ENCODE measurements around the gene SLC6A19.

The SLC6A19 gene

DNA sequence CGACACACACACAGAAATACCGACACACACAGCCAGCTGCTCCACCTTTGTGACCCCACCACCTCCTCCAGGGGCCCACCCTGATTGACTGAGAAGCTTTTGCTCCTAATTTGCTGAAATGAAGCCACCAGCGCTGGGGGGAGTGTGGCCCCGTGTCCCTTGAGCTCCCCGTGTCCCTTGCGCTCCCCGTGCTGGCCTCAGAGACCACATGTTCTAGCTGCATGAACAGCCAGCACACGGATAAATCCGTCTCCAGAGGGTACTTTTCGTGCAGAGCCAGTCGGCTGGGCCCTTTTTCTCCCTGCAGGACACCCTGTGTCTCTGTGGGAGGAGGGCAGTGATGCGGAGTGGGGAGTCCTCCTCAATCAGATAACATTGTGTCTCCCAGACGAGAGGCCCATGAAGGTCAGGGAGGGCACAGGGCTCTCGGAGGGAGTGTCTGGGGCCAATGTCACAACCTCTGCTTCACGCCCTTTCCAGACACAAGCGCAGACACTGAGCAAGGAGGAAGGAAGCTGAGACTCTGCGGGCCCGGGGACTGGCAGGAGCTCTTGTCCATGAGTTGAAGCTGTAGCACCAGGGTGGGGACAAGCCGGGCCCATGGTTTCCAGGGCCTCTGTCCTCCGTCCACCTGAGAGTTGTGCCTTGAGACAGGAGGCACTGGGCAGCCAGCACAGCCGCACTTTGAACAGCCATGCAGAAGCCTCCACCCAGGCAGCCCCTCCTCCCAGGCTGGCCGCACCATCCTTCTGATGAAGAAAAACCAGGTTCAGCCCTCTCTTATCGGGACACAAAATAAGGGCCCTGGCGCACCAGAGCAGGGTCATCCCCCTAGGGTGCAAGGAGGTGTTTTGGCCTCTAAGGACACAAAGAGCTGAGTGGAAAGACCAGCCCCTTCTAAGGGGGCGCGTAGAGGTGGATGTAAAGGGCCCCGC is 36.4 kb upstream of the SLC6A19 start:
- DNase-seq: no peak

DNA sequence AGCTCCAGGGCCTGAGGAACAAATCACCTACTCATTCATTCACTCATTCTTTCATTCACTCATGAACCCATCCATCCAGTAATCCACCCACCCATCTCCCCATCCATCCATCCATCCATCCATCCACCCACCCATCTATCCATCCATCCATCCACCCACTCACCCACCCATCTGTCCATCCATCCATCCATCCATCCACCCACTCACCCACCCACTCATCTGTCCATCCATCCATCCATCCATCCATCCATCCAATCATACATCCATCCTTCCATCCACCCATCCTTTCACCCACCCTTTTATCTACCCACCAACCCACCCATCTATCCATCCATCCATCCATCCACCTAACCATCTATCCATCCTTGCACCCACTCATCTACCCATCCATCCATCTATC is 35.5 kb upstream of the SLC6A19 start:
- no peak for DNase-seq

DNA sequence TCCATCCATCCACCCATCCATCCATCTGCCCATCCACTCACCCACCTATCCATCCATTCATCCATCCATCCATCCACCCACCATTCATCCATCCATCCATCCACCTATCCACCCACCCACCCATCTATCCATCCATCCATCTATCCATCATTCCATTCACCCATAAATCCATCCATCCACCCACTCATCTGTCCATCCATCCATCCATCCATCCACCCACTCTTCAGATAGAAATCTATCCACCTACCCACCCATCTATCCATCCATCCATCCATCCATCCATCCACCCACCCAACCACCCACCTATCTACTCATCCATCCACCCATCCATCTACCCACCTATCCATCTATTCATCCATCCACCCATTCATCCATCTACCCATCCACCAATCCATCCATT is 35.0 kb upstream of the SLC6A19 start:
- DNase-seq: no peak

DNA sequence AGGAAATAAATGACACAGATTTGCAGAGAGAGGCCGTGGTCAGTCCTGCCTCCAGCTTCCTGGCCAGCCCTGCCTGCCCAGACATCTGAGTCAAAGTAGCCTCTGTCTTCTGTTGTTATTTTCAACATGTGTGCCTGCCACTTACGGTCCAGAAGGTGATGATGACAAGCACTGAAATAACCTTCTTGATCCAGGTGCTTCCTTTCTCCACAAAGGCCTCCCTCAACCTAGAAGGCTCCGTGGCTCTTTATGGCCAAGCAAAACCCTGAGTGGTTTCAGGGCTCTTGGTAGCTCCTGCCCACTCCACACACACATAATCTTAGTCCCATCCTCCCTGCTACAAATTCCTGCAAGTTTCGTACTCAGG is 34.1 kb upstream of the SLC6A19 start:
- no peak for DNase-seq

DNA sequence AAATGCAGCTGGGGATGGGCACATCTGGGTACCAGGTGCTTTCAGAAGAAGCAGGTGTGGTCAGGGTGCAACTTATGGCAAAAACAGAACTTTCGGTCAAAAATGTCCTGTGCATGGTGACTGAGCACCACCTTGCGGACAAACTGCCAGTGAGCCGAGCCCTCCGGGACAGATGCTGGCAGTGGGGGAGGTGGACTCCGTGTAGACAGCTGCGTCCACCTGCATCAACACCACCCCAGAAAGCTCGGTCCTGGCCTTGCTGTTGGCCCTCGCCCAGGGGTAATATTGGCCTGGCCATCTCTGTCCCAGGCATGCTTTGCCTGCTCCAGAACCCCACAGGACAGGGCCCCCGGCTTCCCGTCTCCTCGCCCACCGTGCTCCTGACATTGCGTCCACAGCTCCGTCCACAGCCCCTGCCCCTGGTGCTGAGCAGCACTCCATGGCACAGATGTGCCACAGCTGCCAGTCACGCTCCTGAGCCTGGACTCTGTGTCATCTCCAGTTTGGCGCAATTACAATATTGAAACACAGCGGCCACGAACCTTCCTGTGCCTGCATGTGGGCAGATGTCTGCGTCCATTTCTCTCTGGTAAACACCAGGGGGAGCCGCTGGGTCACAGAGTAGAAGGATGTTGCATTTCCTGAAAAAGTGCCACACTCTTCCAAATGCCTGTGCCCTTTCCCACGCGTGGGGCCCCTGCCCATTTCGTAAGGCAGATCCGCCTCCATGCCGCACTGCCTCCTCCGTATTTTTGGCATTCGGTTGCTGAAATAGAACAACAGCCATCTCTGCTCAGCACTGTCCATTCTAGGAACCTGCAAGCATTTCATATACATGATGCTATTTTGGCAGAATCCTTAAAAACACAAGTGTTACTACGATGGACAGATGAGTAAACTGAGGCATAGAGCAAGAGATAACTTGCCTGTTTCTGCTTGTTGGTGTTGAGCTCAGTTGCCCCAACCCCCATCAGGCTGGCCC is 33.4 kb upstream of the SLC6A19 start:
- peak; percentile 83 for DNase-seq

DNA sequence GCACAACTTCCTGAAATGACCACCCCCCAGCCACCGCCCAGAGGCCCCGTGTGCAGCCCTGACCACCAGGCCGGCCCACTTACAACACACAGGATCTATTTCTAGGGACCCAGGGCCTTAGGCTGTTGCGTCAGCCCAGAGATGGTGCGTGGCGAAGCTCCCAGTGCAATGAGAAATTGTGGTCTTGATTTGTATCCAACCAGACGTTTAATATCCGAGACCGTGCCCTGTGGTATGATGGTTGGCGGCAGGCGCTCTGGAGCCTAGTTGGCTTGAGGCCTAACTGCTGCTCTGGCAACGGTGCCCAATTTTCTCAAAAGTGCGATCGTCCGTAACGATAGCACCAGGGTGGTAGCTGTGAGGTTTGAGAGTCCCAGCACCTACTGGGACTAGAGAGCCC is 32.6 kb upstream of the SLC6A19 start:
- DNase-seq: no peak

DNA sequence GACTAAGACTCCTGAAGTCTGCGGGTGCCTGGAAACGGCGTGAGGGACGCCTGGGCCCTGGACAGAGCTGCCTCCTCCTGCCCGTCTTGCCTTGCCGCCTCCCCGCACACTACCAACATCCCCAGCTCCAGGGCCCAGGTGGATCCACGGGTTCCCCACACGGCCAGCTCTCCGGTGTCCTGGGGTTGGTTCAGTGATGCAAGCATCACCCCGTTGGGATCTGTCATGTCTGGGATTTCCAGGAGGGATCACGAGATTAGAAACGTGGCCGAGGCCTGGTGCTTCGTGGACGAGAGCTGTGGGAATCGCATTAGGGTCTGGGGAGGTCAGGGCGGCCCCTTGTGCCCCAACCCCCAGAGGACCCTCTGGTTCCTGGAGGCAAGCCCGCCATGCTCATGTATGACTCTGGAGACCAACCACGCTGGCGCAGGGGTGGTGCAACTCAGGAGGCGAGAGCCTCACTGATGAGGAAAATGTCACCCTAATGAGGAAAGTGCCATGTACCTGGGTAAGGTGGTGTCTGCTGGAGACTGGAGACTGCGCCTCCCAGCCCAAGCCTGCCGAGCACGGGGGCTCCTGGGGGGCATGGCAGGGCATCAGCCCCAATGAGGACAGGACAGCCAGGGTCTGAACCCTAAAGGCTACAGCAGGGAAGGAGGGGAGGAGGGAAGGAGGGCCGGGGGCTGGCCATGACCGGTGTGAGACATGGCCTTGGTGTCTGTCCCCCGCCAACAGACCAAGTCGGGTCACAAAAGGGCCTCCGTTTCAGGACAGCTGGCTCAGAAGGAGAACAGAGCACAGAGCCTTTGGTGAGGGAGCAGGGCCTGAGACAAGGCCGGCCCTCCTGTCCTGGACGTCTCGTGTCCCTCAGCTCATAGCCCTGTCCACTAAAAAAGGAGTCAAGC is 31.9 kb upstream of the SLC6A19 start:
- DNase-seq: no peak

DNA sequence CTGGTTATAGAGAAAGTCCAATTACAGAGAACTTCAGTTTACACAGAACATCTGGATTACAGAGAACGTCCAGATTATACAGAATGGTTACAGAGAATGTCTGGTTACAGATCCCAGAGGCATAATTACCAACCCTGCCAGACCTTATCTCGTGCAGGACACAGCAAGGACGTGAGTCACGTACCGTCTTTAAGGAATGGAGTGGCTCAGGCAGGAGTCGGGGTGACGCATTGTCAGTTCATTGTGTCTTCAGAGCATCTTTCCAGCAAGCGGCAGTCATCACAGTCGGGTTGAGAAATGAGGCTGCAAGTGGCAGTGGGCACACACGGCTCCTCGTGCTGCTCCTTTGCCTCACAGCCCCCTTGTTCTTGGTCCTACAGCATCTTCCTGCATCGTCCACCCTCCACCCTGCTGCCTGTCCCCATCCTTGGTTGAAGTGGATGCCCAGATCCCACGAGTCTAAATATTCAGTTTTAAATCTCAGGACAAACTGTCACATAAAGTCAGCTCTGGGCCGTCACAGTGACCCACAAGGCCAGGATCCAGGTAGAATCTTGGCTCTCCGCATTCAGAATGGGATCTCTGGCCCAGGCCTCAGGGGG is 30.0 kb upstream of the SLC6A19 start:
- DNase-seq: no peak

DNA sequence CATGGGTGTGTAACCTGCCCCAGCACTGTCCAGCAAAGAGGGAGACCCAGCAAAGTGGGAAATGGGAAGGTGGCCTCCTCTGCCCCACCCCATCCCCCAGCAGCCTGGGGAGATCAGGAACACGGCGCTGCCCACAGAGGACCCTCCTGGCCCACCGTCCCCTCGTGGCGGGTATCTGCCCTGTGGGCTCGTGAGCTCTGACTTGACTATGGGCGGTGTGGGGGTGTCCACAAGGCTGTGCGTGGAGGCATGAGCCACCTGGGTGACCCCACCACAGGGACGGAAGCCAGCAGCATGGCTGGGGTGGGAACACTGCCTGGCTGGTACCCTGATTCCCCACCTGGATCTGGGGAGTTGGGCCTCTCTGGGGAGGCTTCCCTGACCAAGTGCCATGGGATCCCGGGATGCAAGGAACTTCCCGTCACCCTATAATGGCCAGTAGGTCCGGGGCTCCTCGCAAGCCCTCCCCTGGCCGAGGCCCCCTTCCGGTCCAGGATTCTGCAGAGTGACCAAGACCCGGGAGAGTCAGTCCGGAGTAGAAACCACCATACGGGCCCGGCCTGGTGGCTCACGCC is 29.3 kb upstream of the SLC6A19 start:
- DNase-seq: no peak

DNA sequence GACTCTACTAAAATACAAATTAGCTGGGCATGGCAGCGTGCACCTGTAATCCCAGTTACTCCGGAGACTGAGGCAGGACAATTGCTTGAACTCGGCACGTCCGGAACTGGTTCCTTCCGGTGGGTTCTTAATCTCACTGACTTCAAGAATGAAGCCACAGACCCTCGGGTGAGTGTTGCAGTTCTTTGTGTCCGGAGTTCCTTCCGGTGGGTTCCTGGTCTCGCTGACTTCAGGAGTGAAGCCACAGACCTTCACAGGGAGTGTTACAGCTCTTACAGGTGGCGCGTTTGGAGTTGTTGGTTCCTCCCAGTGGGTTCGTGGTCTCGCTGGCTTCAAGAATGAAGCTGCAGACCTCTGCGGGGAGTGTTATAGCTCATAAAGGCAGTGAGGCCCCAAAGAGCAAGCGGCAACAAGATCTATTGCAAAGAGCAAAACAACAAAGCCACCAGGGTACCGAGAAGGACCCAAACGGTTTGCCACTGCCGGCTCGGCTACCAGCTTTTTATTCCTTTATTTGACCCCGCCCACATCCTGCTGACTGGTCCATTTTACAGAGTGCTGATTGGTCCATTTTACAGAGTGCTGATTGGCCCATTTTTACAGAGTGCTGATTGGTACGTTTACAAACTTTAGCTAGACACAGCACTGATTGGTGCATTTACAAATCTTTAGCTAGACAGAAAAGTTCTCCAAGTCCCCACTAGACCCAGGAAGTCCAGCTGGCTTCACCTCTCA is 28.6 kb upstream of the SLC6A19 start:
- DNase-seq: no peak

DNA sequence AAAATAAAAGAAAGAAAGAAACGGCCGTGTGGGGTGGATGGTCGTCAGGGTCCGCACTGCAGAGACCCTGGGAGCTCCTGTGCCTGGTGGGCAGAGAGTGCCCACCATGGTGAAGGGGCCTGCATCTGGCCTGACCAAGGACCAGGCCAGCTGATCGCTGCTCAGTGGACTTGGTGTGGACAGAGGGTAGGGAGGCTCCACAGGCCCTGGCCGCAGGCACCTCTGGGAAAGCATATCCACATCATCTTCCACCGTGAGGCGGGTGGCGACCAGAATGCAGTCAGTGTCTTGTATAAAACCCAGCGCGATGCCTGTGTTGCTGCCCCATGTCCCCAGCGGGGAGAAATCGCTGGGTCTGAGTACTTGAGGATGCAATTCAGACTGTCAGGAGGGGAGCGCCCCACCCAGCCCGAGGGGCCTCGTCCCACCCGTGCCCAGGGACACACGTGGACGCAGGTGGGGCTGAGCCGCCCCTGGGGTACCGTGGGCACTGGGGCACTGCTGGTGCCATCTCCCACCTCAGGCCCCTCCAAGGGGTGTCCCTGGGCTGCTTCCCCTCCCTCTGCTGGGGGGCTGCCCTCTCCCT is 27.8 kb upstream of the SLC6A19 start:
- DNase-seq: no peak

DNA sequence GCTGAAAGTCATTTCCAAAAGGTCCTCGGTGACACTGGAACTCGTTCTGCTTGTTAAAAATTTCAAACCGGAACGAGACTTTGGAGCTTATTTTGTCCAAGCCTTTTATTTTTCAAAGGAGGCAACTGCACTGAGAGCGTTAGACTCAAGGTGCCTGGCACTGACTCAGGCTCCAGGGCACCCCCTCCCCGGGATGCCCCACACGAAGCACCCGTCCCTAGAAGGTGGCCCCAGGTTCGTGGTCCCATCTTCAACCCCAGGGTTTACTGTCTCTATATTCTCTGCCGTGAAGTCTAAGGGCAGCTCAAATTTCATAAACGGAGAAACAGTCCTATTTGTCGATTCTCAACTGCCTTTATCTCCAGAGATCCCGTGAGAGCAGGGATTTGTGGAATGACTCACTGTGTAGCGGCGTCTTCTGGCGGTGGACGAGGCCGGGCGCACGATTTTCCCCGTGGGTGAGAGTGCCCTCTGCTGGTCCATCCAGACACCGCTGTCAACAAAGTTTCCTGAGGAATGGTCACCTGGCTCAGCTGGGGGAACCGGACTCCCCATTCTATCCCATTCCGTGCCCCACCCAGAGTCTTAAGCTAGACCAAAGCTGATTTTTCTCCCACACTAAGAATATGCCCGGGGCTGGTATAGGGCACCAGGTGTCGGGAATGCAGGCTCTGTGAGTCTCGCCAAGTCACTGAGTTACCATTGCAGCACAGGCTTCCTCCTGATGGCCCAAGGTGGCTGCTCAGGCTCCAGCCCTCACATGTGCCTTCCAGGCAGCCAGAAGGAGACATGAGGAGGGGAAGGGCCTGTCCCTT is 27.1 kb upstream of the SLC6A19 start:
- DNase-seq: no peak

DNA sequence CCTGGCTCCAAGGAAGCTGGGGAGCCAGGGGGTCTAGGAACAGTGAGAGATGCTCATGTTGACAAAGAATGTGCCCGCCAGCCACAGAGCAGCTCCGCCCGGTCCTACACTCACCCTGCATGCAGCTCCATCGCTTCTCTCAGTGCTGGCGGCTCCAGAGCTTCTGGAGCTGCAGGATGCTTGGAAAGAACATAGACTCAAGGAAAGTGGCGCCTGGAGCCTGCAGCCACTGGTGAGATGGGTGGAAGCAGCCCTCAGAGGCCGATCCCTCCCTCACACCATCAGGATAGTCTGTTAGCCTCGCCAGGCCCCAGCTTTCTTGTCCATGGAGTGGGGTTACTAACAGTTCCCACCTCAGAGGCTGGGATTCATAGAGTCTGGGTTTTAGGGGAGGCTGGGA is 26.4 kb upstream of the SLC6A19 start:
- no peak for DNase-seq

DNA sequence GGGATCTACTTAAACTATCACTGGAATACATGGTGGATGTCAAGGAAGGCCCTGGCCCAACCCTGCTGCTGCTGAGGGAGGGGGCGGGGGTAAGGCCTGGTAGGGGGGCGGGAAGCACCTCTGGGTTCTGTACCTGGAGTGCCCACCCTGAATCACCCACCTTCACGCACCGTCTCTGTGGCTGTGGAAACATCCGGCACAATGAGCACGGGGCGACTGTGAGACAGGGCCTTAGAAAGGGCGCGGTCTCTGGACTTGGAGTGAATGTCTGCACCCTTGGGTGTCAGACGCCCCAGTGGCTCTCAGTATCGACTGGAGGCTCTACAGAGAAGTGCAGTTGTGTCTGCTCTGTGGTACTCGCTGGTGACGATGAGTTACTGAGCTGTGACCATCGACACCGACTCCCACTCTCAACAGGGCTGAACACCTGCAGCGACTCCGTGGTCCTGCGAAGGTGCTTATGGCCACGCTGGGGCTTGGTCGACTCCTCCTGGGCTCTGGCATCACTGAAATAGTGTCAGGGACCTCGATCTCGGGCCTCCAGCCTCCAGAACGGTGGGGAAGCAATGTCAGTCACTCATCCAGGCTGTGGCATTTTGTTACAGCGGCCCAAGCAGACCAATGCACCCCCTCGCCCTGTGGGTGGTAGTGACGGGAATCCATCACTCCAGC is 25.5 kb upstream of the SLC6A19 start:
- no peak for DNase-seq

DNA sequence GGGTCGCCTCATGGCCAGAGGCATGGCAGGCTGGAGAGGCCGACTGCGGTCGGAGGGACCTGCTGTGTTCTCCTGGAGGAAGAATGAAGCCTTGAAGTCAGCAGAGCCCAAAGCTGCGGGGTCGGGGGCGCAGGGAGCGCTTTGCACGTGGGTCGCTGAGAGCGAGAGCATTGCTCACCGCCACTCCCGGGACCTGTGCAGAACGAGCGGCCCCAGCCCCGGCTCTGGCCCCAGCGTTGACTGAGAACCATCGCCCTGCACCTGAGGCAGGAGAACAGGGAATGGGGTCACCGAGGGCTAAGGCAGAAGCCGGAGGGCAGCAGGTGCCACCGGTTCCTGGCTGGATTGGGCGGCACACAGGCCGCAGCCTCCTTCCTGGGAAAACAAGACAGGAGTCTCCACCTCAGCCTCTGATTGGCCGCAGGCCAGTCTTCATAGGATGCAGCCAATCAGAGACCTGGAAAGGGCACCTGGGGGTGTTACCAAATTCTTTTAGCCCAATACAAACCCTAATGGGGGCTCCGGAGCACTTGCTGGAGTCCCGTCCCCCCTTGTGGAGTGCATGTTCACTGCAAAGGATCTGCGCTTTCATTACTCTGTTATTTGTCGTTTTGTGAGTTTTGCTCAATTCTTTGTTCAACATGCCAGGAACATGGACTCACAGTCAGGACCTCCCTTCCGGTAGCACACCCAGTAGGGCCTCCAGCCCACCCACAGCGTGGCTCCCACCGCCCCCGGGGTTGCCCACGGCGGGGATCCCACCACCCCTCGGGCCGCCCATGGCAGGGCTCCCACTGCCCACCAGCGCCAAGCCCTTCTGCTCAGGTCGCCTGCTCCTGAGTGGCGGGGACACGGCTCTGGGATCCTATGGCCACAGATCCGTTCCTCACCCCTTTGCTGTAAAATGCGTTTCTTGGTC is 24.7 kb upstream of the SLC6A19 start:
- DNase-seq: no peak

DNA sequence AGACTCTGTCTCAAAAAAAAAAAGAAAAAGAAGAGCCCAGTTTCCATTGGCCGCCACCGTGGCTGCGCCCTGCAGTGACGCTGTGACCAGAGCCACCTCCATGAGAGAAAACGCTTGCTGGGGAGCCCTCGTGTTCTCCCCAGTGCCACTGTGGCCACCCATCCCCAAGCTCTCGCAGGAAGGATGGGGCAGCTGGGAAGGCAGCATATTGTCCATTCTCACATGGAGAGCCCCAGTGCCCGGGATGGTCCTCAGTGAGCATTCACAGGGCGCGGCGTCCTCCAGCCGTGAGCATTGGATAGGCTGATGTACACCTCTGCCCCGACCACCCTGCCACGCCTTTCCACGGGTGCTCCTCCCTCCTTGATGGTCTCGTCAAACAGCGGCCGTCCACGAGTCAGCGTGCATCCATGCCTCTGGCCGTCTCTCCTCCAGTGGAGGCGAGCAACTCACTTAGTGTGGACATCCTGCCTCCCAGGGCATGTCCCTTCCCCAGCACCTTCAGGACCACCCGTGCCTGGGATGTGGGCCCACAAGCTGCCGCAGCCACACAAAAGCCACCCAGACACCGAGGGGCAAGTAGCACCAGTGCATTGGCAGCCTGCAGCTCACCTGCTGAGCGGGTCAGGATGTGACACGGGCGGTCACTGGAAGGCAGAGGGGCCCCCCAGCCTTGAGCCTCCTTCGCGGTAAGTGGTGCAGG is 23.4 kb upstream of the SLC6A19 start:
- no peak for DNase-seq
